DOHH2 (cell line): ENCODE results near the gene ACSBG1.

ENCODE experiments used
- H3F3A ChIP-seq: fragments of 200-600 bp; sonication (generic), shearing (Covaris generic); 2 replicates; pipeline ENCODE4 v1.6.0; 2016; ENCODE audit warnings: antibody characterized with exemption, mild to moderate bottlenecking; ENCODE audit not compliant: control insufficient read depth, insufficient read depth
- H3K27ac ChIP-seq: fragments of 200-600 bp; sonication (generic); 2 replicates; pipeline ENCODE4 v1.5.1; 2014; ENCODE audit warnings: low read depth, mild to moderate bottlenecking, low read length, moderate library complexity
- H3K27me3 ChIP-seq: fragments of 200-600 bp; sonication (generic); 2 replicates; pipeline ENCODE4 v1.6.1; 2014; ENCODE audit warnings: mild to moderate bottlenecking, low read length, mixed read lengths; ENCODE audit not compliant: control insufficient read depth
- H3K36me3 ChIP-seq: fragments of 200-600 bp; sonication (generic); 2 replicates; pipeline ENCODE4 v1.6.1; 2014; ENCODE audit warnings: mild to moderate bottlenecking, low read length, moderate library complexity, mixed read lengths; ENCODE audit not compliant: control insufficient read depth
- H3K4me1 ChIP-seq: fragments of 200-600 bp; sonication (generic); 2 replicates; pipeline ENCODE4 v1.6.1; 2014; ENCODE audit warnings: mild to moderate bottlenecking, low read length, mixed read lengths; ENCODE audit not compliant: control insufficient read depth
- H3K4me2 ChIP-seq: fragments of 200-600 bp; sonication (generic); 2 replicates; pipeline ENCODE4 v1.6.0; 2014; ENCODE audit warnings: mild to moderate bottlenecking, low read length, moderate library complexity
- H3K4me3 ChIP-seq: fragments of 200-600 bp; sonication (generic); 2 replicates; pipeline ENCODE4 v1.5.1; 2014; ENCODE audit warnings: mild to moderate bottlenecking, low read length, mixed read lengths
- H3K79me2 ChIP-seq: fragments of 200-600 bp; sonication (generic); 2 replicates; pipeline ENCODE4 v1.6.1; 2014; ENCODE audit warnings: mild to moderate bottlenecking, low read length, mixed read lengths; ENCODE audit not compliant: control insufficient read depth
- H3K9me2 ChIP-seq: fragments of 200-600 bp; sonication (generic); replicated peaks from 2 replicates; pipeline ENCODE4 v1.6.1; 2014; ENCODE audit warnings: mild to moderate bottlenecking, low read length, mixed read lengths; ENCODE audit not compliant: control insufficient read depth
- H3K9me3 ChIP-seq: fragments of 200-600 bp; sonication (generic); 2 replicates; pipeline ENCODE4 v1.6.1; 2014; ENCODE audit warnings: antibody characterized with exemption, low read length, mixed read lengths; ENCODE audit not compliant: control insufficient read depth, insufficient read depth
- H4K20me1 ChIP-seq: fragments of 200-600 bp; sonication (generic); 2 replicates; pipeline ENCODE4 v1.6.0; 2014; ENCODE audit warnings: low read depth, mild to moderate bottlenecking, antibody characterized with exemption, low read length, moderate library complexity; ENCODE audit not compliant: control insufficient read depth, insufficient read depth
- CTCF ChIP-seq: fragments of 200-600 bp; sonication (generic); IDR thresholded peaks from one replicate; pipeline ENCODE4 v1.5.1; 2014; ENCODE audit warnings: antibody characterized with exemption, mild to moderate bottlenecking, low read depth, low read length; ENCODE audit not compliant: poor library complexity, severe bottlenecking
- EZH2phosphoT487 ChIP-seq: fragments of 200-600 bp; sonication (generic); IDR thresholded peaks from 2 replicates; pipeline ENCODE4 v1.6.1; 2017; ENCODE audit warnings: borderline replicate concordance, mild to moderate bottlenecking, antibody characterized with exemption, low read length, moderate library complexity, mixed read lengths

The ACSBG1 gene

GRCh38 chr15:78276064-78276943 is 41.9 kb upstream of the ACSBG1 start:
- Histone ChIP-seq H3K9me2 (no peaks in the 10 kb centered on the region), H3K4me1 (no peaks in the 10 kb centered on the region), H3K27ac (no peak overlapping the region), H3K4me2 (no peak overlapping the region), H3K9me3 (no peaks in the 10 kb centered on the region), H3K36me3 (no peaks in the 10 kb centered on the region), H3F3A (no peaks in the 10 kb centered on the region), H3K4me3 (no peak overlapping the region), H4K20me1 (no peaks in the 10 kb centered on the region), H3K27me3 (no peaks in the 10 kb centered on the region), H3K79me2 (no peaks in the 10 kb centered on the region)
- TF ChIP-seq CTCF (no peak), EZH2phosphoT487 (no peak)

- no peak for TF ChIP-seq CTCF
- no peak for TF ChIP-seq EZH2phosphoT487
- Histone ChIP-seq H3K36me3 (no peaks in the 10 kb centered on the region), H3K4me3 (no peak overlapping the region), H3K27me3 (no peaks in the 10 kb centered on the region), H3K27ac (no peak overlapping the region), H4K20me1 (no peaks in the 10 kb centered on the region), H3K9me2 (no peaks in the 10 kb centered on the region), H3K9me3 (no peaks in the 10 kb centered on the region), H3F3A (no peaks in the 10 kb centered on the region), H3K4me2 (no peak overlapping the region), H3K4me1 (no peaks in the 10 kb centered on the region), H3K79me2 (no peaks in the 10 kb centered on the region)
These were observed 40.6 kb upstream of the ACSBG1 start for GRCh38 chr15:78274994-78275393.

DNA sequence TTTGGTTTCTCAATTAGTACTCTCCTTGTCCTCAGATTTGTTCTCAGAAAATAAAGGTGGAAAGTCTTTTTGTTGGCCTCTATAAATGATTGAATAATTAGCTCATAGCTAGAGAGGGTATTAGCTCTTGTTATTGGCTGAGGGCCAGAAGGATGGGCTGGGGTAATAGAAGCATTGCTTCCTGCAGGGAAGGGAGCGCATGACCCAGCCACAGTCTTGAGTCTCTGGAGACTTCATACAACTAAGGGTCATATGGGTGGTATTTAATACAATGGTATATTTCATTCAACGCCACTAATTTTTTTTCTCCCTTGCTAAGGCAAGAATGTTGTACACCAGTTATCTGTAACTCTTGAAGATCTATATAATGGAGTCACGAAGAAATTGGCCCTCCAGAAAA is 38.4 kb upstream of the ACSBG1 start:
- Histone ChIP-seq H3K9me2 (no peaks in the 10 kb centered on the region), H3K9me3 (no peaks in the 10 kb centered on the region), H3K4me1 (no peaks in the 10 kb centered on the region), H3F3A (no peaks in the 10 kb centered on the region), H3K36me3 (no peaks in the 10 kb centered on the region), H3K27ac (no peak overlapping the region), H3K4me3 (no peak overlapping the region), H3K27me3 (no peaks in the 10 kb centered on the region), H4K20me1 (no peaks in the 10 kb centered on the region), H3K79me2 (no peaks in the 10 kb centered on the region), H3K4me2 (no peak overlapping the region)
- no peak for TF ChIP-seq CTCF
- TF ChIP-seq EZH2phosphoT487, result no peak
